ENCODE data around the gene SLC5A12.

DNA sequence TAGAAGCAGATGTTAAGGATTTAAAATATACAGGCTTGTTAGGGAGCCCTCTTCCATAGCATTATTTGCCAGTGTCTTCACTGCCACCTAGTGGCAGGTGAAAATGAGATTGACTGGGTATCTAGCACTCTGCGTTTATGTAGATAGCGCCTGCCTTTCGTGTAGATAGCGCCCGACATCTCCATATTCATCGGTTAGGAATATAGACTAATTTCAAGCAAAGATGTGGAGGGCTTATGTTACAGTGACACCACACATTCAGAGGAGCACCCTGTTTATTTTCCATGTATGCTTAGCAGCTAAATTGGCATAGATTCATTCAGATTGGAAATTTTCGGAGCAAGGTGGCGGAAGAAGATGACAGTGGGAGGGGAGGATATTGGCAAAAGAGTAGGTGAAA, 72.0 kb downstream of the SLC5A12 start:
- TF ChIP-seq, protein P1, sequence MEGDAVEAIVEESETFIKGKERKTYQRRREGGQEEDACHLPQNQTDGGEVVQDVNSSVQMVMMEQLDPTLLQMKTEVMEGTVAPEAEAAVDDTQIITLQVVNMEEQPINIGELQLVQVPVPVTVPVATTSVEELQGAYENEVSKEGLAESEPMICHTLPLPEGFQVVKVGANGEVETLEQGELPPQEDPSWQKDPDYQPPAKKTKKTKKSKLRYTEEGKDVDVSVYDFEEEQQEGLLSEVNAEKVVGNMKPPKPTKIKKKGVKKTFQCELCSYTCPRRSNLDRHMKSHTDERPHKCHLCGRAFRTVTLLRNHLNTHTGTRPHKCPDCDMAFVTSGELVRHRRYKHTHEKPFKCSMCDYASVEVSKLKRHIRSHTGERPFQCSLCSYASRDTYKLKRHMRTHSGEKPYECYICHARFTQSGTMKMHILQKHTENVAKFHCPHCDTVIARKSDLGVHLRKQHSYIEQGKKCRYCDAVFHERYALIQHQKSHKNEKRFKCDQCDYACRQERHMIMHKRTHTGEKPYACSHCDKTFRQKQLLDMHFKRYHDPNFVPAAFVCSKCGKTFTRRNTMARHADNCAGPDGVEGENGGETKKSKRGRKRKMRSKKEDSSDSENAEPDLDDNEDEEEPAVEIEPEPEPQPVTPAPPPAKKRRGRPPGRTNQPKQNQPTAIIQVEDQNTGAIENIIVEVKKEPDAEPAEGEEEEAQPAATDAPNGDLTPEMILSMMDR (IDR thresholded peaks at IDR 0.05): no peak
- TF ChIP-seq POLR2A (IDR thresholded peaks at IDR 0.05): no peak
